GM18520 (cell line): ENCODE results near the gene ARHGAP18.

ENCODE experiments used
- ATAC-seq: cut with Tn5 transposase; IDR thresholded peaks from one replicate; pipeline ENCODE4 v1.9.1; 2021; ENCODE audit not compliant: unreplicated experiment

Gene ARHGAP18

GRCh38 chr6:129546702-129547101 lies 163.3 kb downstream of the ARHGAP18 start:
- no peak for ATAC-seq

GRCh38 chr6:129544892-129545612 lies 164.9 kb downstream of the ARHGAP18 start:
- ATAC-seq = no peak

GRCh38 chr6:129543981-129544380 lies 166.0 kb downstream of the ARHGAP18 start:
- ATAC-seq = no peak

GRCh38 chr6:129542705-129543104 lies 167.3 kb downstream of the ARHGAP18 start:
- ATAC-seq = no peak

GRCh38 chr6:129539032-129539431 lies 170.9 kb downstream of the ARHGAP18 start:
- no peak for ATAC-seq

GRCh38 chr6:129536271-129536670 lies 173.7 kb downstream of the ARHGAP18 start:
- ATAC-seq = no peak

- no peak for ATAC-seq
These were observed 175.1 kb downstream of the ARHGAP18 start for GRCh38 chr6:129534926-129535325.
